ENCODE data around the gene SRGAP1.
"Not testable (repeated sequence)": the region's sequence is repeated elsewhere in the genome, so short reads cannot be mapped to it uniquely, and the experiment has no call there.

SRGAP1 gene

GRCh38 chr12:63869656-63870055 is 25.2 kb downstream of the SRGAP1 start:
- in situ Hi-C loops (cut with HindIII; ENCODE audit: low sequenced_read_pairs), result no loop called here
- H3K4me3 ChIP-seq (ENCODE audit: low read depth, low read length), result no peak overlapping the region
- no peak for TF ChIP-seq CTCF (IDR thresholded peaks at IDR 0.05; ENCODE audit: low read depth, low read length, missing control alignments)
- DNase-seq (ENCODE audit: low read depth), result no peak

GRCh38 chr12:63870838-63871237 is 26.3 kb downstream of the SRGAP1 start:
- DNase-seq (ENCODE audit: low read depth), result no peak
- no peak overlapping the region for H3K4me3 ChIP-seq (ENCODE audit: low read depth, low read length)
- no peak for TF ChIP-seq CTCF (IDR thresholded peaks at IDR 0.05; ENCODE audit: low read depth, low read length, missing control alignments)
- in situ Hi-C loops (cut with HindIII; ENCODE audit: low sequenced_read_pairs), result no loop called here

- TF ChIP-seq CTCF (IDR thresholded peaks at IDR 0.05; ENCODE audit: low read depth, low read length, missing control alignments), result no peak
- no peak for DNase-seq (ENCODE audit: low read depth)
- in situ Hi-C loops (cut with HindIII; ENCODE audit: low sequenced_read_pairs), result no loop called here
- no peak overlapping the region for H3K4me3 ChIP-seq (ENCODE audit: low read depth, low read length)
Measured at GRCh38 chr12:63874897-63875480, 30.5 kb downstream of the SRGAP1 start.

GRCh38 chr12:63875703-63876102 is 31.2 kb downstream of the SRGAP1 start:
- DNase-seq (ENCODE audit: low read depth), result no peak
- in situ Hi-C loops (cut with HindIII; ENCODE audit: low sequenced_read_pairs), result no loop called here
- no peak for TF ChIP-seq CTCF (IDR thresholded peaks at IDR 0.05; ENCODE audit: low read depth, low read length, missing control alignments)
- no peak overlapping the region for H3K4me3 ChIP-seq (ENCODE audit: low read depth, low read length)

- no peak for DNase-seq (ENCODE audit: low read depth)
- H3K4me3 ChIP-seq (ENCODE audit: low read depth, low read length), result no peak overlapping the region
- no peak for TF ChIP-seq CTCF (IDR thresholded peaks at IDR 0.05; ENCODE audit: low read depth, low read length, missing control alignments)
- in situ Hi-C loops (cut with HindIII; ENCODE audit: low sequenced_read_pairs), result no loop called here
Measured at GRCh38 chr12:63876980-63877379, 32.5 kb downstream of the SRGAP1 start.

GRCh38 chr12:63877693-63878092 is 33.2 kb downstream of the SRGAP1 start:
- DNase-seq (ENCODE audit: low read depth), result no peak
- in situ Hi-C loops (cut with HindIII; ENCODE audit: low sequenced_read_pairs), result no loop called here
- H3K4me3 ChIP-seq (ENCODE audit: low read depth, low read length), result no peak overlapping the region
- no peak for TF ChIP-seq CTCF (IDR thresholded peaks at IDR 0.05; ENCODE audit: low read depth, low read length, missing control alignments)

- in situ Hi-C loops (cut with HindIII; ENCODE audit: low sequenced_read_pairs); H3K4me3 ChIP-seq (ENCODE audit: low read depth, low read length); DNase-seq (ENCODE audit: low read depth): not testable (repeated sequence)
Measured at GRCh38 chr12:63880235-63880634, 35.7 kb downstream of the SRGAP1 start.

Data from astrocyte of the cerebellum (primary cell).